Measurements from ENCODE around the gene GKN2. TPM values are rescaled to one million over a fixed set of nuclear protein-coding genes. Genes with fewer than 3 reads are reported as not detected.

Gene GKN2
- total and polyA plus RNA-seq, 9 of the 15 experiments (the other 6 are each of a cell fraction or from before 2014, with no cell fraction given) = not detected

DNA sequence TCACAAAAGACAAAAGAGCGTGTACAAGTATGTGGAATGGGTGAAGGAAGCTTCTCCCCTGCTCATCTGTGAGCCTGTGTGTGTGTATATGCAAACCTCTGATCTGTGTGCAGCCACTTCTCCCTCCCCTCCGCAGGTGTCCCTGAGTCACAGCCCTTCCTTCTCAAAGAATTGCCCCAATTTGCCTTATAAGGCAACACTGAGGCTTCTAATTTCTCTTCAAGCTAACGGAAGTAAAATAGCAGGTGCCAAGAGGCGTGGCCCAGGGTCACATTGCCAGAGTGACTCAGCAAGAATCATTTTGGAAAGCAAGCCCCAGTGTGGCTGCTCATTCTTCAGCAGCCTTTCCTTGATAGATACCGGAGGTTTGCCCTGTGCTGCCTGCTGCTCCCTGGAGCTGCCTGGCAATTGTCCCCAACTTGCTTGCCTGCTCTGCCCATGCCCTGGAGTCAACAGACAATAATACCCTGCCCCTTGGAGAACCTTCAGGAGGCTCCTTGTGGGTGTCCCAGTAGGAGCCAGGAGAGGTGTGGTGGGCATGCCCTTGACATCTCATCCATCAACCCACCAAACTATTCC lies 44.2 kb downstream of the GKN2 start (continued):
- TF ChIP-seq, protein P1, sequence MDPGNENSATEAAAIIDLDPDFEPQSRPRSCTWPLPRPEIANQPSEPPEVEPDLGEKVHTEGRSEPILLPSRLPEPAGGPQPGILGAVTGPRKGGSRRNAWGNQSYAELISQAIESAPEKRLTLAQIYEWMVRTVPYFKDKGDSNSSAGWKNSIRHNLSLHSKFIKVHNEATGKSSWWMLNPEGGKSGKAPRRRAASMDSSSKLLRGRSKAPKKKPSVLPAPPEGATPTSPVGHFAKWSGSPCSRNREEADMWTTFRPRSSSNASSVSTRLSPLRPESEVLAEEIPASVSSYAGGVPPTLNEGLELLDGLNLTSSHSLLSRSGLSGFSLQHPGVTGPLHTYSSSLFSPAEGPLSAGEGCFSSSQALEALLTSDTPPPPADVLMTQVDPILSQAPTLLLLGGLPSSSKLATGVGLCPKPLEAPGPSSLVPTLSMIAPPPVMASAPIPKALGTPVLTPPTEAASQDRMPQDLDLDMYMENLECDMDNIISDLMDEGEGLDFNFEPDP (CRISPR knock-in tag; IDR thresholded peaks at IDR 0.05) = no peak
- TF ChIP-seq CHD2 (IDR thresholded peaks at IDR 0.05; ENCODE audit: low read depth, low read length) (no peak), MTA1 (IDR thresholded peaks at IDR 0.05; ENCODE audit: borderline replicate concordance) (no peak), ZNF707 (CRISPR knock-in tag; conservative IDR thresholded peaks at IDR 0.05) (no peak), MLX (CRISPR knock-in tag; conservative IDR thresholded peaks at IDR 0.05) (no peak), MCM3 (IDR thresholded peaks at IDR 0.05) (no peak), MBD1 (CRISPR knock-in tag; IDR thresholded peaks at IDR 0.05) (no peak), RBBP5 (IDR thresholded peaks at IDR 0.05; ENCODE audit: borderline replicate concordance, insufficient read depth, low read length, poor library complexity, severe bottlenecking) (no peak), NFIX (CRISPR knock-in tag; IDR thresholded peaks at IDR 0.05; ENCODE audit: low read depth) (no peak), CREM (IDR thresholded peaks at IDR 0.05; ENCODE audit: low read depth) (peak; percentile 29; the same call in 1 of the 2 replicates), POLR2A (conservative IDR thresholded peaks at IDR 0.05) (no peak), PPARD (CRISPR knock-in tag; IDR thresholded peaks at IDR 0.05) (no peak), LEF1 (IDR thresholded peaks at IDR 0.05) (peak; percentile 30; the same call in 1 of the 2 replicates), NFATC3 (IDR thresholded peaks at IDR 0.05) (no peak), XRCC3 (IDR thresholded peaks at IDR 0.05) (no peak), ZNF121 (CRISPR knock-in tag; conservative IDR thresholded peaks at IDR 0.05) (no peak), ERF (CRISPR knock-in tag; IDR thresholded peaks at IDR 0.05) (no peak), ZNF644 (tag; IDR thresholded peaks at IDR 0.05; ENCODE audit: low read depth) (peak; percentile 89), TAF7 (tag; IDR thresholded peaks at IDR 0.05) (peak; percentile 78), HNRNPK (IDR thresholded peaks at IDR 0.05; ENCODE audit: low read depth, low read length, poor library complexity, severe bottlenecking) (no peak), PHF21A (IDR thresholded peaks at IDR 0.05; ENCODE audit: borderline replicate concordance, low read depth) (no peak), CEBPB (tag; IDR thresholded peaks at IDR 0.05) (no peak), E2F3 (CRISPR knock-in tag; IDR thresholded peaks at IDR 0.05) (no peak), TGIF2 (CRISPR knock-in tag; IDR thresholded peaks at IDR 0.05) (no peak)
- TF ChIP-seq, protein P2, sequence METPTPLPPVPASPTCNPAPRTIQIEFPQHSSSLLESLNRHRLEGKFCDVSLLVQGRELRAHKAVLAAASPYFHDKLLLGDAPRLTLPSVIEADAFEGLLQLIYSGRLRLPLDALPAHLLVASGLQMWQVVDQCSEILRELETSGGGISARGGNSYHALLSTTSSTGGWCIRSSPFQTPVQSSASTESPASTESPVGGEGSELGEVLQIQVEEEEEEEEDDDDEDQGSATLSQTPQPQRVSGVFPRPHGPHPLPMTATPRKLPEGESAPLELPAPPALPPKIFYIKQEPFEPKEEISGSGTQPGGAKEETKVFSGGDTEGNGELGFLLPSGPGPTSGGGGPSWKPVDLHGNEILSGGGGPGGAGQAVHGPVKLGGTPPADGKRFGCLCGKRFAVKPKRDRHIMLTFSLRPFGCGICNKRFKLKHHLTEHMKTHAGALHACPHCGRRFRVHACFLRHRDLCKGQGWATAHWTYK (CRISPR knock-in tag; IDR thresholded peaks at IDR 0.05) = no peak

Measured in K562 (cell line).